Hematopoietic multipotent progenitor cell treated with erythropoietin and hydrocortisone succinate and interleukin-3 and kit ligand, for 15 days (in vitro differentiated cells): ENCODE measurements around the gene PBX1.
"Not testable (repeated sequence)": the region's sequence is repeated elsewhere in the genome, so short reads cannot be mapped to it uniquely, and the experiment has no call there.

ENCODE experiments used
- DNase-seq: peaks from one replicate; pipeline ENCODE4 v3.0.0-alpha.2; 2015; ENCODE audit warnings: low spot score

The PBX1 gene

GRCh38 chr1:164558461-164559341 is at the start of gene PBX1:
Gene PBX1 (plus strand): TSS chr1:164559184.
- peak; percentile 76 for DNase-seq

GRCh38 chr1:164510435-164510834 is 48.5 kb upstream of the PBX1 start:
- no peak for DNase-seq

- DNase-seq = no peak
Observed at GRCh38 chr1:164511001-164511705, 47.8 kb upstream of the PBX1 start.

- no peak for DNase-seq
Observed at GRCh38 chr1:164515231-164515630, 43.8 kb upstream of the PBX1 start.

GRCh38 chr1:164515711-164516331 is 43.2 kb upstream of the PBX1 start:
- no peak for DNase-seq

- no peak for DNase-seq
Observed at GRCh38 chr1:164516591-164516990, 42.4 kb upstream of the PBX1 start.

- no peak for DNase-seq
Observed at GRCh38 chr1:164518692-164519332, 40.2 kb upstream of the PBX1 start.

GRCh38 chr1:164519426-164519825 is 39.6 kb upstream of the PBX1 start:
- DNase-seq = no peak

GRCh38 chr1:164524810-164525209 is 34.2 kb upstream of the PBX1 start:
- DNase-seq = no peak

- no peak for DNase-seq
Observed at GRCh38 chr1:164534863-164535610, 23.9 kb upstream of the PBX1 start.

GRCh38 chr1:164552463-164552988 is 6.5 kb upstream of the PBX1 start:
- not testable (repeated sequence) for DNase-seq

- no peak for DNase-seq
Observed at GRCh38 chr1:164557270-164557669, 1.7 kb upstream of the PBX1 start.

GRCh38 chr1:164559342-164560051 is 513 bp downstream of the PBX1 start:
- no peak for DNase-seq

GRCh38 chr1:164560121-164560541 is 1.1 kb downstream of the PBX1 start:
- no peak for DNase-seq

GRCh38 chr1:164560556-164560955 is 1.6 kb downstream of the PBX1 start:
- no peak for DNase-seq

GRCh38 chr1:164561007-164561406 is 2.0 kb downstream of the PBX1 start:
- no peak for DNase-seq

- DNase-seq = no peak
Observed at GRCh38 chr1:164561472-164561871, 2.5 kb downstream of the PBX1 start.

GRCh38 chr1:164562061-164562460 is 3.1 kb downstream of the PBX1 start:
- DNase-seq = no peak

- no peak for DNase-seq
Observed at GRCh38 chr1:164562511-164562910, 3.5 kb downstream of the PBX1 start.

GRCh38 chr1:164562947-164563520 is 4.0 kb downstream of the PBX1 start:
- DNase-seq = no peak
